ENCODE measurements around the gene PPP1R3G. TPM values are rescaled to one million over a fixed set of nuclear protein-coding genes. Genes with fewer than 3 reads are reported as not detected.

Gene PPP1R3G
- total RNA-seq, 6 experiments from 2014 or later, result 0.35 to 0.98 (median 0.52) TPM

Other genes starting within 250 kb of the PPP1R3G start
- gene RPP40, start 81.3 kb upstream of the PPP1R3G start, total RNA-seq, result 10 to 100 TPM in 1 of 6 experiments, 1 to 10 TPM in 5; 2.8 to 15.5 (median 5.5) TPM
- 10 to 100 TPM in 2 of 6 experiments, 1 to 10 TPM in 4; 5.7 to 11.5 (median 8.5) TPM for gene LYRM4, start 175.6 kb downstream of the PPP1R3G start, total RNA-seq
- 10 to 100 TPM in 5 of 6 experiments, 1 to 10 TPM in 1; 7.2 to 12.9 (median 11.7) TPM for gene FARS2, start 176.2 kb downstream of the PPP1R3G start, total RNA-seq